GM19240 (cell line): Measurements from ENCODE around the gene CHRND.

Source experiments
- DNase-seq: peaks from one replicate; pipeline ENCODE4 v3.0.0; 2011; ENCODE audit warnings: low spot score; ENCODE audit not compliant: insufficient read length

CHRND gene

GRCh38 chr2:232573042-232573441 lies 47.1 kb downstream of the CHRND start:
- no peak for DNase-seq

- DNase-seq: no peak
These were observed 47.9 kb downstream of the CHRND start for GRCh38 chr2:232573771-232574435.

GRCh38 chr2:232574674-232575403 lies 48.9 kb downstream of the CHRND start:
- no peak for DNase-seq

GRCh38 chr2:232575404-232575746 lies 49.4 kb downstream of the CHRND start:
- DNase-seq: no peak

- no peak for DNase-seq
These were observed 51.0 kb downstream of the CHRND start for GRCh38 chr2:232576995-232577394.

- no peak for DNase-seq
These were observed 51.9 kb downstream of the CHRND start for GRCh38 chr2:232577841-232578240.

- DNase-seq: no peak
These were observed 52.7 kb downstream of the CHRND start for GRCh38 chr2:232578626-232579025.

GRCh38 chr2:232580648-232580981 lies 54.7 kb downstream of the CHRND start:
- DNase-seq: no peak

GRCh38 chr2:232581725-232582124 lies 55.8 kb downstream of the CHRND start:
- DNase-seq: no peak

- DNase-seq: no peak
These were observed 58.3 kb downstream of the CHRND start for GRCh38 chr2:232584238-232584637.
